Neural cell (in vitro differentiated cells): ENCODE results near the gene IL21R. TPM values are rescaled to one million over a fixed set of nuclear protein-coding genes. Genes with fewer than 3 reads are reported as not detected.

Experiments used
- H2AFZ ChIP-seq: fragments of 200-600, 300-800 bp; sonication (generic), shearing (Covaris generic); 2 replicates; pipeline ENCODE4 v1.6.0; 2014; ENCODE audit warnings: low read depth, mild to moderate bottlenecking, antibody characterized with exemption, low read length, moderate library complexity
- H3F3A ChIP-seq: fragments of 200-600 bp; shearing (Covaris generic); 2 replicates; pipeline ENCODE4 v1.6.1; 2016; ENCODE audit warnings: mild to moderate bottlenecking, moderate library complexity, mixed read lengths, antibody characterized with exemption, low read length; ENCODE audit not compliant: insufficient read depth, poor library complexity, severe bottlenecking
- H3K27ac ChIP-seq: fragments of 200-600, 300-800 bp; sonication (generic), shearing (Covaris generic); 2 replicates; pipeline ENCODE4 v1.5.1; 2014; ENCODE audit warnings: mild to moderate bottlenecking, low read length, moderate library complexity
- H3K27me3 ChIP-seq: fragments of 300-800, 200-600 bp; sonication (generic), shearing (Covaris generic); 2 replicates; pipeline ENCODE4 v1.6.0; 2014; ENCODE audit warnings: mild to moderate bottlenecking, low read depth, low read length, moderate library complexity; ENCODE audit not compliant: insufficient read depth
- H3K36me3 ChIP-seq: fragments of 300-800, 200-600 bp; sonication (generic), shearing (Covaris generic); 2 replicates; pipeline ENCODE4 v1.5.1; 2014; ENCODE audit warnings: mild to moderate bottlenecking, antibody characterized with exemption, low read length, moderate library complexity; ENCODE audit not compliant: insufficient read depth
- H3K4me2 ChIP-seq: fragments of 300-800, 200-600 bp; sonication (generic), shearing (Covaris generic); 2 replicates; pipeline ENCODE4 v1.6.0; 2014; ENCODE audit warnings: mild to moderate bottlenecking, low read length
- H3K4me3 ChIP-seq: fragments of 300-800, 200-600 bp; sonication (generic), shearing (Covaris generic); 2 replicates; pipeline ENCODE4 v1.5.1; 2014; ENCODE audit warnings: mild to moderate bottlenecking, low read length, moderate library complexity
- H3K79me2 ChIP-seq: fragments of 200-600 bp; shearing (Covaris generic); replicated peaks from 2 replicates; pipeline ENCODE4 v1.6.0; 2014; ENCODE audit warnings: mild to moderate bottlenecking, low read length, moderate library complexity; ENCODE audit not compliant: insufficient read depth
- H3K9ac ChIP-seq: fragments of 300-800, 200-600 bp; sonication (generic), shearing (Covaris generic); 2 replicates; pipeline ENCODE4 v1.6.1; 2016; ENCODE audit warnings: mild to moderate bottlenecking, low read length, mixed read lengths
- H3K9me2 ChIP-seq: fragments of 200-600 bp; shearing (Covaris generic); 2 replicates; pipeline ENCODE4 v1.6.1; 2016; ENCODE audit warnings: mild to moderate bottlenecking, low read length, mixed read lengths; ENCODE audit not compliant: insufficient read depth
- H3K9me3 ChIP-seq: fragments of 200-600, 300-800 bp; sonication (generic), shearing (Covaris generic); 2 replicates; pipeline ENCODE4 v1.6.1; 2016; ENCODE audit warnings: mild to moderate bottlenecking, mixed run types, low read length, moderate library complexity, mixed read lengths
- H4K20me1 ChIP-seq: fragments of 200-600 bp; shearing (Covaris generic); 2 replicates; pipeline ENCODE4 v1.6.1; 2016; ENCODE audit warnings: mild to moderate bottlenecking, mixed run types; ENCODE audit not compliant: insufficient read depth
- EP300 ChIP-seq: fragments of 450-650 bp; conservative IDR thresholded peaks from 2 replicates; pipeline ENCODE4 v1.6.1; 2014; ENCODE audit warnings: antibody characterized with exemption, mild to moderate bottlenecking, moderate library complexity; ENCODE audit not compliant: poor library complexity, severe bottlenecking
- EZH2 ChIP-seq: fragments of 200-600, 300-800 bp; shearing (Covaris generic), sonication (generic); IDR thresholded peaks from 2 replicates; pipeline ENCODE4 v1.6.1; 2014; ENCODE audit warnings: antibody characterized with exemption, low read length, borderline replicate concordance, mild to moderate bottlenecking; ENCODE audit not compliant: insufficient read depth, poor library complexity, severe bottlenecking
- MXI1 ChIP-seq: fragments of 450-650 bp; conservative IDR thresholded peaks from 2 replicates; pipeline ENCODE4 v1.6.1; 2014; ENCODE audit warnings: antibody characterized with exemption, mild to moderate bottlenecking; ENCODE audit not compliant: poor library complexity, severe bottlenecking
- POLR2AphosphoS5 ChIP-seq: IDR thresholded peaks from 2 replicates; pipeline ENCODE4 v1.6.1; 2012
- RAD21 ChIP-seq: fragments of 450-650 bp; conservative IDR thresholded peaks from 2 replicates; pipeline ENCODE4 v1.6.1; 2014; ENCODE audit warnings: antibody characterized with exemption, mild to moderate bottlenecking, moderate library complexity
- SMC3 ChIP-seq: fragments of 450-650 bp; conservative IDR thresholded peaks from 2 replicates; pipeline ENCODE4 v1.6.1; 2014; ENCODE audit warnings: antibody characterized with exemption, mild to moderate bottlenecking, moderate library complexity; ENCODE audit not compliant: poor library complexity
- TAF1 ChIP-seq: IDR thresholded peaks from 2 replicates; pipeline ENCODE4 v1.6.1; 2012; ENCODE audit warnings: low read depth
- polyA plus RNA-seq: library from polyadenylated mRNA; depleted of rRNA; stranded (reverse); fragments of >200 nt; gene quantifications from 2 replicates; pipeline ENCODE4 v1.2.3, GENCODE V29; 2014
- TF ChIP-seq, protein P1 (sequence below): fragments of 450-650 bp; IDR thresholded peaks from 2 replicates; pipeline ENCODE4 v1.5.1; 2014; ENCODE audit warnings: antibody characterized with exemption, mild to moderate bottlenecking, moderate library complexity; ENCODE audit not compliant: poor library complexity, severe bottlenecking
- TF ChIP-seq, protein P2 (sequence below): IDR thresholded peaks from 2 replicates; pipeline ENCODE4 v1.6.1; 2012; ENCODE audit warnings: borderline replicate concordance

IL21R gene
- polyA plus RNA-seq, 1 donor from 2014 or later: not detected

DNA sequence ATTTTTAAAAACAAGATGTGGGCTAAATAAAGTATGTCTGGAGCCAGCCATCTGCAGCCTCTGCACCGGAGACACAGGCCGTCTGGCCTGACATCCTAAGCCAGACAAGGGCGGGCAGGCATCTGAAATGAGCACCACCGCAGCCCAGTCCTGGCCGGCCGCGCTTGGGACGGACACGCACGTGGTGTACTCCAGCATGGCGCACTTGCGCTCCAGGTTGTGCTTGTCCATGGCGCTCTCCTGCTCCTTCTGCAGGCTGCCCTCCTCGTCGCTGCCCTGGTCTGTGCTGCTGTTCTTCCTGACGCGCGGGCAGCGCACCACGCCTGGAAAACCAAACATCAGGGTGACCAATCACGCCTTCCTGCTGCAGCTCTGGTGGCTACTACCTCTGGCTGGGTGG, 87.4 kb downstream of the IL21R start:
- H3F3A ChIP-seq: no peaks in the 10 kb centered on the region
- H3K79me2 ChIP-seq: no peaks in the 10 kb centered on the region
- peaks cover 8% of the 10 kb centered on the region for H3K36me3 ChIP-seq
- H4K20me1 ChIP-seq: no peaks in the 10 kb centered on the region
- TF ChIP-seq, protein P1, sequence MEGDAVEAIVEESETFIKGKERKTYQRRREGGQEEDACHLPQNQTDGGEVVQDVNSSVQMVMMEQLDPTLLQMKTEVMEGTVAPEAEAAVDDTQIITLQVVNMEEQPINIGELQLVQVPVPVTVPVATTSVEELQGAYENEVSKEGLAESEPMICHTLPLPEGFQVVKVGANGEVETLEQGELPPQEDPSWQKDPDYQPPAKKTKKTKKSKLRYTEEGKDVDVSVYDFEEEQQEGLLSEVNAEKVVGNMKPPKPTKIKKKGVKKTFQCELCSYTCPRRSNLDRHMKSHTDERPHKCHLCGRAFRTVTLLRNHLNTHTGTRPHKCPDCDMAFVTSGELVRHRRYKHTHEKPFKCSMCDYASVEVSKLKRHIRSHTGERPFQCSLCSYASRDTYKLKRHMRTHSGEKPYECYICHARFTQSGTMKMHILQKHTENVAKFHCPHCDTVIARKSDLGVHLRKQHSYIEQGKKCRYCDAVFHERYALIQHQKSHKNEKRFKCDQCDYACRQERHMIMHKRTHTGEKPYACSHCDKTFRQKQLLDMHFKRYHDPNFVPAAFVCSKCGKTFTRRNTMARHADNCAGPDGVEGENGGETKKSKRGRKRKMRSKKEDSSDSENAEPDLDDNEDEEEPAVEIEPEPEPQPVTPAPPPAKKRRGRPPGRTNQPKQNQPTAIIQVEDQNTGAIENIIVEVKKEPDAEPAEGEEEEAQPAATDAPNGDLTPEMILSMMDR: no peak
- TF ChIP-seq EZH2 (no peak), EP300 (no peak), POLR2AphosphoS5 (no peak), RAD21 (no peak), TAF1 (no peak), SMC3 (no peak), MXI1 (no peak)
- TF ChIP-seq, protein P2, sequence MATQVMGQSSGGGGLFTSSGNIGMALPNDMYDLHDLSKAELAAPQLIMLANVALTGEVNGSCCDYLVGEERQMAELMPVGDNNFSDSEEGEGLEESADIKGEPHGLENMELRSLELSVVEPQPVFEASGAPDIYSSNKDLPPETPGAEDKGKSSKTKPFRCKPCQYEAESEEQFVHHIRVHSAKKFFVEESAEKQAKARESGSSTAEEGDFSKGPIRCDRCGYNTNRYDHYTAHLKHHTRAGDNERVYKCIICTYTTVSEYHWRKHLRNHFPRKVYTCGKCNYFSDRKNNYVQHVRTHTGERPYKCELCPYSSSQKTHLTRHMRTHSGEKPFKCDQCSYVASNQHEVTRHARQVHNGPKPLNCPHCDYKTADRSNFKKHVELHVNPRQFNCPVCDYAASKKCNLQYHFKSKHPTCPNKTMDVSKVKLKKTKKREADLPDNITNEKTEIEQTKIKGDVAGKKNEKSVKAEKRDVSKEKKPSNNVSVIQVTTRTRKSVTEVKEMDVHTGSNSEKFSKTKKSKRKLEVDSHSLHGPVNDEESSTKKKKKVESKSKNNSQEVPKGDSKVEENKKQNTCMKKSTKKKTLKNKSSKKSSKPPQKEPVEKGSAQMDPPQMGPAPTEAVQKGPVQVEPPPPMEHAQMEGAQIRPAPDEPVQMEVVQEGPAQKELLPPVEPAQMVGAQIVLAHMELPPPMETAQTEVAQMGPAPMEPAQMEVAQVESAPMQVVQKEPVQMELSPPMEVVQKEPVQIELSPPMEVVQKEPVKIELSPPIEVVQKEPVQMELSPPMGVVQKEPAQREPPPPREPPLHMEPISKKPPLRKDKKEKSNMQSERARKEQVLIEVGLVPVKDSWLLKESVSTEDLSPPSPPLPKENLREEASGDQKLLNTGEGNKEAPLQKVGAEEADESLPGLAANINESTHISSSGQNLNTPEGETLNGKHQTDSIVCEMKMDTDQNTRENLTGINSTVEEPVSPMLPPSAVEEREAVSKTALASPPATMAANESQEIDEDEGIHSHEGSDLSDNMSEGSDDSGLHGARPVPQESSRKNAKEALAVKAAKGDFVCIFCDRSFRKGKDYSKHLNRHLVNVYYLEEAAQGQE: no peak
- no peaks in the 10 kb centered on the region for H3K9me3 ChIP-seq
- no peak overlapping the region for H2AFZ ChIP-seq
- no peaks in the 10 kb centered on the region for H3K9me2 ChIP-seq
- no peaks in the 10 kb centered on the region for H3K27me3 ChIP-seq
- no peak overlapping the region for H3K27ac ChIP-seq
- H3K4me2 ChIP-seq: no peak overlapping the region
- H3K9ac ChIP-seq: no peak overlapping the region
- H3K4me3 ChIP-seq: no peak overlapping the region

DNA sequence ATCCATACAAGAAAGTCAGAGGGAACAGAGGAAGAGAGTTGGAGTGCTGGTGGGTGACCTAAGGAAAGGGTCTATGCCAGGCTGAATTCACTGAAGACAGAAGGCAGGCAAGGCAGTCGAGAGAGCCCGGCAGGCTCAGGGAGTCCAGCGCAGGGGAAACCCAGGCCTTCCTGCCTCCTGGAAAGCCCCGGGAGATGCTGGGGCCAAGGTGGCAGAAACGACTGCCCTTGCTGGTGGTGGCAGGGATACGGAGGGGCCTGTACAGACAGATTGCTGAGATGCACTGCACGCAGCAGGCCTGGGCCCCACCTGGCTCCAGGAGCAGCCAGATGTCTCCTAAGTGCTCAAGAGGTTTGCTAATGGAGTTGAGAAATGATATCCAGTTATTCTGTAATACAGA, 87.9 kb downstream of the IL21R start:
- Histone ChIP-seq H3K9me3 (no peaks in the 10 kb centered on the region), H3K9ac (no peak overlapping the region), H3F3A (no peaks in the 10 kb centered on the region), H4K20me1 (no peaks in the 10 kb centered on the region), H3K36me3 (peaks cover 8% of the 10 kb centered on the region), H3K79me2 (no peaks in the 10 kb centered on the region), H3K27ac (no peak overlapping the region), H3K27me3 (no peaks in the 10 kb centered on the region), H2AFZ (no peak overlapping the region), H3K4me3 (no peak overlapping the region), H3K4me2 (no peak overlapping the region), H3K9me2 (no peaks in the 10 kb centered on the region)
- TF ChIP-seq RAD21 (no peak), EP300 (no peak), POLR2AphosphoS5 (no peak), SMC3 (no peak), TAF1 (no peak), MXI1 (no peak), EZH2 (no peak)
- TF ChIP-seq, protein P1: no peak
- TF ChIP-seq, protein P2: no peak
